ENCODE data around the gene NUMB. TPM values are rescaled to one million over a fixed set of nuclear protein-coding genes. Genes with fewer than 3 reads are reported as not detected.
A peak's percentile ranks its signal among the peaks of the same experiment; 100 is the strongest.

Gene NUMB
- total RNA-seq, 4 donors from 2014 or later: 42.4 to 63.5 (median 51.0) TPM

DNA sequence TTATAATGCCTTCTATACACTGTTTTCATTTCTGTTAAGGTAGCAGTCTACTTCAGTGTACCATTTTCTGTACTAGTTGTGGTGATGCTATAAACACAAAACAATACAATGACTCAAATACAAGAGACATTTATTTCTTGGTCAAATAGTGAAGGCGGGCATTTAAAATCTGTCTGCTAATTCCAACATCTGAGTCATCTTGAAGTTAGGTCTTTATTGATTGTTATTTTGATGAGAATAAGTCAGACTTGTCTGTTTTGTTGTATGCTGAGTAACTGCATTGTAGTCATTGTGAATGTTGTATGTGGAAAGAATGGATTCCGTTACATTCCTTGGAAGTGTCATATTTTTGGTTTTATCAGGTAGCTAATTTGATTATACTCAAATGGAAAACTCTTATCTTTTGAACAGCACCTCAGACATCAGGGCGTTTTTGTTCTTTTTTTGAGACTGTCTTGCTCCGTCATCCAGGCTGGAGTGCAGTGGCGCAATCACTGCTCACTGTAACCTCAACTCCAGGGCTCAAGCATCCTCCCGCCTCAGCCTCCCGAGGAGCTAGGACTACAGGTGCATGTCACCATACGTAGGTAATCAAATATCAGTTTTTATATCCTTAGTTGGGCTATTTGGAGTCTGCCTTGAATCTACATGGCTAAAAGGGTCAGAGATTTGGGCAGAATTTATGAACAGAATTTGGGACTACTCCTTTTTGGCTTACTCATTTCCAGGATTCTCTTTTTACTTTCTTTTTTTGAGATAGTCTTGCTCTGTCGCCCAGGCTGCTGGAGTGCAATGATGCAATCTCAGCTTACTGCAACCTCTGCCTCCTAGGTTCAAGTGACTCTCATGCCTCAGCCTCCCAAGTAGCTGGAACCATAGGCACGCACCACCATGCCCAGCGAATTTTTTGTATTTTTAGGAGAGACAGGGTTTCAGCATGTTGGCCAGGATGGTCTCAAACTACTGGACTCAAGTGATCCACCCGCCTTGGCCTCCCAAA is 164.3 kb downstream of the NUMB start:
- peaks cover 4 to 35% of the 10 kb centered on the region in 2 donors for H3K36me3 ChIP-seq
- H3K4me3 ChIP-seq: no peak overlapping the region
- peaks cover 0 to 25% (median 0%) of the 10 kb centered on the region in 3 donors for H3K4me1 ChIP-seq
- TF ChIP-seq POLR2A (IDR thresholded peaks at IDR 0.05) (no peak), POLR2AphosphoS5 (IDR thresholded peaks at IDR 0.05) (no peak), EP300 (IDR thresholded peaks at IDR 0.05) (no peak)
- TF ChIP-seq, protein P1, sequence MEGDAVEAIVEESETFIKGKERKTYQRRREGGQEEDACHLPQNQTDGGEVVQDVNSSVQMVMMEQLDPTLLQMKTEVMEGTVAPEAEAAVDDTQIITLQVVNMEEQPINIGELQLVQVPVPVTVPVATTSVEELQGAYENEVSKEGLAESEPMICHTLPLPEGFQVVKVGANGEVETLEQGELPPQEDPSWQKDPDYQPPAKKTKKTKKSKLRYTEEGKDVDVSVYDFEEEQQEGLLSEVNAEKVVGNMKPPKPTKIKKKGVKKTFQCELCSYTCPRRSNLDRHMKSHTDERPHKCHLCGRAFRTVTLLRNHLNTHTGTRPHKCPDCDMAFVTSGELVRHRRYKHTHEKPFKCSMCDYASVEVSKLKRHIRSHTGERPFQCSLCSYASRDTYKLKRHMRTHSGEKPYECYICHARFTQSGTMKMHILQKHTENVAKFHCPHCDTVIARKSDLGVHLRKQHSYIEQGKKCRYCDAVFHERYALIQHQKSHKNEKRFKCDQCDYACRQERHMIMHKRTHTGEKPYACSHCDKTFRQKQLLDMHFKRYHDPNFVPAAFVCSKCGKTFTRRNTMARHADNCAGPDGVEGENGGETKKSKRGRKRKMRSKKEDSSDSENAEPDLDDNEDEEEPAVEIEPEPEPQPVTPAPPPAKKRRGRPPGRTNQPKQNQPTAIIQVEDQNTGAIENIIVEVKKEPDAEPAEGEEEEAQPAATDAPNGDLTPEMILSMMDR (IDR thresholded peaks at IDR 0.05): no peak
- no peaks in the 10 kb centered on the region for H3K27me3 ChIP-seq
- no peaks in the 10 kb centered on the region for H3K9me3 ChIP-seq
- 85 to 87% methylated on average over 10 to 12 of the region's 12 CpGs for WGBS, 2 donors (ENCODE audit: low coverage in 1 of 2)
- no peak for ATAC-seq
- no peak overlapping the region for H3K27ac ChIP-seq

DNA sequence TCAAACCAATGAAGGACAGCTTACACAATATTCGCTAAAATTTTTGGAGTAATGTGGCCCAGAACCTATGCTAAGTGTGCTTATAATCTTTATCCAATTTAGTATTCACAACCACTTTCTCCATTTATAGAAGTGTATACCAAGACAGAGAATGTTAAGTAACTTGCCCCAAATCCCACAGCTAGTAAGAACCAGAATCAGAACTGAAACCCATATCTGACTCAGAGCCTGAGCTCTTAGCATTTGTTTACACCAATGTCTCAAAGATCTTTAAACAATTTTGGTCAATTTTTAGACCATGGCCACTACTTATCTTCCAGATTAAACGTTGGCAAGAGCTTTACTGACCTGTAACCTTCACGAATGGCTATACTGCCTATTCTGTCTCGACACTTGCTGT is 168.1 kb downstream of the NUMB start:
- Histone ChIP-seq H3K27me3 (no peaks in the 10 kb centered on the region), H3K9me3 (no peaks in the 10 kb centered on the region), H3K27ac (peak overlapping the region in 3 of 4 donors; percentile 24 to 54 (median 41)), H3K4me1 (peaks cover 0 to 26% (median 0%) of the 10 kb centered on the region in 3 donors), H3K4me3 (no peak overlapping the region), H3K36me3 (peaks cover 8 to 61% of the 10 kb centered on the region in 2 donors)
- ATAC-seq: no peak
- TF ChIP-seq POLR2A (IDR thresholded peaks at IDR 0.05) (no peak), EP300 (IDR thresholded peaks at IDR 0.05) (no peak), POLR2AphosphoS5 (IDR thresholded peaks at IDR 0.05) (no peak)
- TF ChIP-seq, protein P1 (IDR thresholded peaks at IDR 0.05): no peak
- 45 to 47% methylated on average over 4 of the region's 4 CpGs for WGBS, 2 donors (ENCODE audit: low coverage in 1 of 2)

DNA sequence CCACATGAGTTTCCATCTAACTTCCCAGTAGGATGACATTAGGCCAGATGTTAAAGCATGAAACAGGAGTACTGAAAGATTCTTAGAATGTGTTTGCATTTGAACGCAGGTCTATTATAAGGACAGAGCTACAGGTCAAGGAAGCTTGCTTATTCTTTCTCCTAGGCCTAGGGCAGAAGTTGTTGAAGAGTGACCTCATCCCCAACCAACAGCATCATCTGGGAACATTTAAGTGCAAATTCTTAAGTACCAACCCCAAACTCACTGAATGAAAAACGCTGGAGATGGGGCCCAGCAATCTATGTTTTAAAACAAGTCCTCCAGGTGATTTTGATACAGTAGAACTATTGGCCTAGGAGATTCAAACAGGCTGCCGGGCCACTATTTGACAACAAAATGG is 168.6 kb downstream of the NUMB start:
- no peak for TF ChIP-seq POLR2AphosphoS5 (IDR thresholded peaks at IDR 0.05)
- Histone ChIP-seq H3K4me1 (peaks cover 0 to 26% (median 0%) of the 10 kb centered on the region in 3 donors), H3K4me3 (no peak overlapping the region), H3K36me3 (peaks cover 8 to 67% of the 10 kb centered on the region in 2 donors), H3K9me3 (no peaks in the 10 kb centered on the region), H3K27me3 (no peaks in the 10 kb centered on the region), H3K27ac (peak overlapping the region in 3 of 4 donors; percentile 24 to 54 (median 41))
- no peak for ATAC-seq
- WGBS, 2 donors (ENCODE audit: low coverage in 1 of 2): 50 to 58% methylated on average over 2 to 3 of the region's 3 CpGs

DNA sequence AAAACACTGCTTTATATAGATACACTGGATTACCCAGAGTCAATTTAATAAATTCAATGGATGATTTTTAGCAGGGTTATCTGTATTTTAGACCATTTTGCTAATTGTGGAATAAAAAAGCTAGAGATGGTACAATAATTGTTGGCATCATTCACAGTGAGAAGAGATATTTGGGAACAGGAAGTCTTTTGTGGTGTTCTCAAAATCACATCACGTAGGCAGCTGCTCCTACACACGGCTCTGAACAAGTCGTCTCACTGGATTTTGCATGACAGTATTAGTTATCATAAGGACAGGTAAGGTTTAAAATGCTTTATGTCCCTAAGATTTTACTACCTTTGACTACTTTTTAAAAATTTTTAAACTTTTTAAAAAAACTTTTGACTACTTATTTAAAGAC is 169.0 kb downstream of the NUMB start:
- no peaks in the 10 kb centered on the region for H3K27me3 ChIP-seq
- H3K36me3 ChIP-seq: peaks cover 8 to 70% of the 10 kb centered on the region in 2 donors
- TF ChIP-seq POLR2A (IDR thresholded peaks at IDR 0.05) (no peak), POLR2AphosphoS5 (IDR thresholded peaks at IDR 0.05) (no peak), EP300 (IDR thresholded peaks at IDR 0.05) (no peak)
- TF ChIP-seq, protein P1 (IDR thresholded peaks at IDR 0.05): no peak
- WGBS, 2 donors (ENCODE audit: low coverage in 1 of 2): 23 to 42% methylated on average over 3 of the region's 3 CpGs
- H3K27ac ChIP-seq: peak overlapping the region in 3 of 4 donors; percentile 12 to 54 (median 41)
- no peak overlapping the region for H3K4me3 ChIP-seq
- ATAC-seq: no peak
- H3K4me1 ChIP-seq: peaks cover 0 to 26% (median 0%) of the 10 kb centered on the region in 3 donors
- H3K9me3 ChIP-seq: no peaks in the 10 kb centered on the region

DNA sequence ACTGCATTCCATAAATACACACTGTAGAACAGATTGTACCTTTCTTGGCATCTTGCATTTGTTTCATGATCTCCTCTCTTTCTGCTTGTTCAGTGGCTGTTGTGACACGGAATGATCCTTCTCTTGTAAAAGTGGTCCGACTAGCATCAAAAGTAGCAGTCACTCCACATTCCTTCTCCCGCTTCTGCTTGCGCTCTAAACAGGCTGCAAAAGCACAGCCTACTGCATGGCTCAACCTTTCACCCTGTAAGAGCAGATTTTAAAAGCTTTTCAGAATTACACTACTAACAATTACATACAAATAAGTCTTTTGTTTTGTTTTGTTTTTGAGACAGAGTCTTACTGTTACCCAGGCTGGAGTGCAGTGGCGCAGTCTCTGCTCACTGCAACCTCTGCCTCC is 171.3 kb downstream of the NUMB start:
- Histone ChIP-seq H3K27ac (no peak overlapping the region), H3K4me1 (peaks cover 0 to 26% (median 0%) of the 10 kb centered on the region in 3 donors), H3K36me3 (peaks cover 4 to 76% of the 10 kb centered on the region in 2 donors), H3K9me3 (no peaks in the 10 kb centered on the region), H3K4me3 (no peak overlapping the region), H3K27me3 (no peaks in the 10 kb centered on the region)
- no peak for TF ChIP-seq EP300 (IDR thresholded peaks at IDR 0.05)
- WGBS, 2 donors (ENCODE audit: low coverage in 1 of 2): 75 to 81% methylated on average over 4 to 5 of the region's 5 CpGs
- ATAC-seq: no peak
